Measurements from ENCODE around the gene MBTPS1. TPM values are rescaled to one million over a fixed set of nuclear protein-coding genes. Genes with fewer than 3 reads are reported as not detected.

The MBTPS1 gene
- total RNA-seq, 1 donor from 2014 or later: 54.5 TPM

DNA sequence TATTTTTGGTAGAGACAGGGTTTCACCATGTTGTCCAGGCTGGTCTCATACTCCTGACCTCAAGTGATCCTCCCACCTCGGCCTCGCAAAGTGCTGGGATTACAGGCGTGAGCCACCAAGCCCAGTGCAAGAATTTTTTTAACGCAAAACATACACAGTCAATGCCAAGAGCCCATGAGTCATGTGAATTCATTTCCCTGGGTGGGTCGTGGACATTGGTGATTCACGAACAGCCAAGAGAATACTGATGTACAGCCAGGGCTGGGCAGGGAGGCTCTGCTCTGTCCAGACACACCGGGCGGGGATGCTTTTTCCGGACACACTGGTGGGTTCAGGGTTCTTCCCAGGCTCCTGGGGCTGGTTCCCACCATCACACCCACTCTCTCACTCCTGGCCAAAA, 91.9 kb downstream of the MBTPS1 start:
- Mint-ChIP-seq H3K9me3 (peaks cover 14% of the 10 kb centered on the region), H3K4me1 (ENCODE audit: low read depth) (peaks cover 17% of the 10 kb centered on the region), H3K27ac (no peak overlapping the region), H3K36me3 (ENCODE audit: low read depth) (no peaks in the 10 kb centered on the region), H3K27me3 (ENCODE audit: insufficient read depth) (peaks cover 8% of the 10 kb centered on the region), H3K4me3 (no peak overlapping the region)
- intact Hi-C loops (cut with micrococcal nuclease): no loop called here
- no peak for DNase-seq (ENCODE audit: low spot score)

DNA sequence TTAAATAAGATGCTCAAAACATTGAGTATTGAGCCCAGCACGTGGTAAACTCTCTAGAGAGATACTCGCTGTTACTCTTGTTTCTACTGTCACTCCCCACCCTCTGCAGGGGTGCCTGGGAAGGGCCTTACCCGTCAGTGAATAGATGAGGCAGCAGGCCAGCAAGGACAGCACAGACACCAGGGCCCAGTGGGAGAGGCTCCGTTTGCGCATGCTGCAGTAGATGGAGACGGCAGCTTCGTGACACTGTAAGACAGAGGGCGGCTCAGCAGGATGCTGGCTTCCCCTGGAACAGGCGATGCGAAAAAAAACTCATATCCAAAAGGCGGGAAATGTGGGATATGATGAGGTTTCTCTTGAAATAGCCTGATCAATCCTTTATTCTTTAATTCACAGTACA, 94.1 kb downstream of the MBTPS1 start:
- Mint-ChIP-seq H3K4me3 (no peak overlapping the region), H3K27me3 (ENCODE audit: insufficient read depth) (peaks cover 11% of the 10 kb centered on the region), H3K4me1 (ENCODE audit: low read depth) (peaks cover 1% of the 10 kb centered on the region), H3K27ac (no peak overlapping the region), H3K9me3 (peaks cover 17% of the 10 kb centered on the region), H3K36me3 (ENCODE audit: low read depth) (no peaks in the 10 kb centered on the region)
- intact Hi-C loops (cut with micrococcal nuclease): no loop called here
- no peak for DNase-seq (ENCODE audit: low spot score)

DNA sequence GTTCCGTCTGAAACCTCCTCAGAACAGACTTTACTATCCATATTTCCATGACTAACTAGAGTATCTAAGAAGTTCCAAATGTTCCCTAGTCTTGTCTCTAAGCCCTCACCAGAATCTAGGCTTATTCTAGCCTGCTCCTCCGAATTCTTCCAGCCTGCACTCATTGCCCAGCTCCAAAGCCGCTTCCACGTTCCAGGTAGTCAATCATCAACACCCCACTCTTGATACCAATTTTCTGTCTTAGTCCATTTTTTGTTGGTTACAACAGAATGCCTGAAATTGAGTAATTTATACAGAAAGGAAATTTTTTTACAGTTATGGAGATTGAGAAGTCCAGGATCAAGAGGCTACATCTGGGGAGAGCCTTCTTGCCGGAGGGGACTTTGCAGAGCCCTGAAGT, 95.3 kb downstream of the MBTPS1 start:
- Mint-ChIP-seq H3K9me3 (peaks cover 17% of the 10 kb centered on the region), H3K4me1 (ENCODE audit: low read depth) (no peaks in the 10 kb centered on the region), H3K36me3 (ENCODE audit: low read depth) (no peaks in the 10 kb centered on the region), H3K27me3 (ENCODE audit: insufficient read depth) (peaks cover 11% of the 10 kb centered on the region), H3K27ac (no peak overlapping the region), H3K4me3 (no peak overlapping the region)
- intact Hi-C loops (cut with micrococcal nuclease): no loop called here
- DNase-seq (ENCODE audit: low spot score): no peak

DNA sequence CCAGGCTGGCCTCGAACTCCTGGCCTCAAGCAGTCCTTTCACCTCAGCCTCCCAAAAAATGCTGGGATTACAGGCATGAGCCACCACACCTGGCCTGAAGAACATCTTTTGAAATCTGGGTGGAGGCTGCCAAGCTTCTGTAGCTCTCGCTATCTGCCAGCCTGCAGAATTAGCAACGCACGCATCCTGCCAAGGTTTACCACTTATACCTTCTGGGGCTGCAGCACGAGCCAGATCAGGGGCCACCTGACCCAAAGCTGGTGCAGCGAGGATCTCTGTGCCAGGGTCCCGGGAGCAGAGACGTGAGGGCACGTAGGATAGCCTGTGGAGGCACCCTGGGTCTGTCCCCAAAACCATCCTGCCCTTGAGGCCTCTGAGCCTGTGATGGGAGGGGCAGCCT, 96.4 kb downstream of the MBTPS1 start:
- no peaks in the 10 kb centered on the region for H3K36me3 Mint-ChIP-seq (ENCODE audit: low read depth)
- H3K4me3 Mint-ChIP-seq: no peak overlapping the region
- H3K4me1 Mint-ChIP-seq (ENCODE audit: low read depth): no peaks in the 10 kb centered on the region
- H3K27me3 Mint-ChIP-seq (ENCODE audit: insufficient read depth): peaks cover 11% of the 10 kb centered on the region
- no peak for DNase-seq (ENCODE audit: low spot score)
- intact Hi-C loops (cut with micrococcal nuclease): no loop called here
- H3K9me3 Mint-ChIP-seq: peaks cover 17% of the 10 kb centered on the region
- no peak overlapping the region for H3K27ac Mint-ChIP-seq

DNA sequence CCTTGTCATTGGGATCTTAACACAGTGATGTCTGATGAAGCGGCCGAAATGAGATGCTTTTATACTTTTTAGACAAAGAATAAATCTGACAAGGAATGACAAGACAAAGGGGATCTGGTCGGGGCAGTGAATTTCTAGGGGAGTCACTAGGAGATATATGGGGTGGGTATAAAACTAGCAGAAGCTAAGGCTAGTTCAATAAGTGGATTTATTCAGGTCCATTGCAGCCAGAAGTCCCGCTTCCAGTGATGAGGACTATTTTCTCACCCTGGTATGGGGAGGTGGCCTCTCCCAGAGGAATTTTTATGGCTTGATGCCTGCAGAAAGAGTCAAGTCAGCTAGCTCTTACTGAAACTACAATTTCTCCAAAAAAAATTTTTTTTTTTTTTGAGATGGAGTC, 98.0 kb downstream of the MBTPS1 start:
- H3K4me1 Mint-ChIP-seq (ENCODE audit: low read depth): no peaks in the 10 kb centered on the region
- H3K27ac Mint-ChIP-seq: no peak overlapping the region
- intact Hi-C loops (cut with micrococcal nuclease): no loop called here
- peaks cover 11% of the 10 kb centered on the region for H3K27me3 Mint-ChIP-seq (ENCODE audit: insufficient read depth)
- DNase-seq (ENCODE audit: low spot score): no peak
- no peaks in the 10 kb centered on the region for H3K36me3 Mint-ChIP-seq (ENCODE audit: low read depth)
- H3K4me3 Mint-ChIP-seq: no peak overlapping the region
- H3K9me3 Mint-ChIP-seq: peaks cover 17% of the 10 kb centered on the region

DNA sequence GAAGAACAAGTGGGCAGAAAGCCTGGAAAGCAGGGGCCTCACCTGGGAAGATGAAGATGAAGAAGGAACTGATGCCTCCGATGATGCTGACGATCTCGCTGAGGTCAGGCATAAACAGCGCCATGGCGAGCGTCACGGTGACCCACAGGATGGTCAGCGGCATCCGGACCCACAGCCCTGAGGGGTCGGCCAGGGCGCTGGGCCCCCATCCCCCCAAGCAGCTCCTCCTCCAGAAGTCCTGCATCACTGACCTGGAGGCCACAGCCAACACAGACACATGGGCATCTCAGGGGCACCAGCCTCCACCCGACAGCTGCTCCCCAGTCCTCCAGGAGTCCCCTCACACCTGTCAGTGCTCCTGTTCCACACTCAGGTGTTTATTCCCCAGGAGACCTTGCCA, 100.3 kb downstream of the MBTPS1 start:
- peaks cover 11% of the 10 kb centered on the region for H3K9me3 Mint-ChIP-seq
- no peak overlapping the region for H3K4me3 Mint-ChIP-seq
- no peak overlapping the region for H3K27ac Mint-ChIP-seq
- intact Hi-C loops (cut with micrococcal nuclease): no loop called here
- no peaks in the 10 kb centered on the region for H3K36me3 Mint-ChIP-seq (ENCODE audit: low read depth)
- no peak for DNase-seq (ENCODE audit: low spot score)
- peaks cover 6% of the 10 kb centered on the region for H3K27me3 Mint-ChIP-seq (ENCODE audit: insufficient read depth)
- H3K4me1 Mint-ChIP-seq (ENCODE audit: low read depth): no peaks in the 10 kb centered on the region

DNA sequence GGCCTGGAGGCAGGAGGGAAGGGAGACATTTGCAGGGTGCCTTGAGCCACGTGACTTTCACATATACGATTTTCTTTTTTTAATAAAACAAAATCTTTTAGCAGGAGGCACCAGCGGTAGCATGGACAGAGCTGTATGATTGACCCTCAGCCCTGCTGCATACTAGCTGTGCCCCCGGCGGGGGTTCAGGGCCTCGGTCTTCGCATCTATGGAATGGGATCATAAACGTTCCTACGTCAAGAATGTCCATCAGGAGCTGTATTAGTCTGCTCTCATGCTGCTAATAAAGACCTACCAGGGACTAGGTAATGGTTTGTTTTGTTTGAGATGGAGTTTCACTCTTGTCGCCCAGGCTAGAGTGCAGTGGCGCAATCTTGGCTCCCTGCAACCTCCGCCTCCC, 101.3 kb downstream of the MBTPS1 start:
- Mint-ChIP-seq H3K27ac (no peak overlapping the region), H3K27me3 (ENCODE audit: insufficient read depth) (peaks cover 3% of the 10 kb centered on the region)
- intact Hi-C loops (cut with micrococcal nuclease): no loop called here

DNA sequence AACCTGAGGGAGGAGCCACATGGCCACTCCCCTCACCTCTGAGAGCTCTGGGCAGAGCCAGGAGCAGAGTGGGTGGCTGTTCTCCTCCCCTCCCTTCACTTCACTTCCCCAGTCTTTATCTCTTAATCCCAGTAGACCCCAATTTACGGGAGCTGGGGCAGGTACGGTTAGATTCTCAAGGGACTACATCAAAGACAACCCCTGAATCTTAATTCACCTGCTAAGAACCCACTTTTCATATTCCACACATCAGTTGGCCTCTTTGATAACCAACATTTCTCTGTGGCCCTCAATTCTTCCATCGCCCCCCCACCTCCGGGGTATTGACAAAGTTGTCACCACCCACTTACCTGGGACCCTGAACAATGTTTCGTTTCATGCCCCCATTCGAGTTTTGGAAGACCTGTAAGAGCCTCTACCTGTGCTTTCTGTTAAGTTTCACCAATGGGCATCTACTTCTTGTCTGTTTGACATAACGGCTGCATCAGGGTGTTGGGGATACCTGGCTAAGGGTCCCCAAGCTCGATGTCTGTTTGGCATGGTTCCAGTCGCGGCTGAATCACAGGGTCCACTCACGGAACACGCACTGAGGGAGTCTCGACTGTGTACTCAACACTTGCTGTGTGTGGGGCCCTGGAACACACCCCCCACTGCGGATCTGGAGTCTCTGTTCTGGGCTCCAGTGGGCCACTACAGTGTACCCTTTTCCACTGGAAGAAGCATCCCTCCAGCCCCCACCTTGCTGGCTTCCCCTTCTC, 102.0 kb downstream of the MBTPS1 start:
- Mint-ChIP-seq H3K9me3 (peaks cover 3% of the 10 kb centered on the region), H3K4me3 (no peak overlapping the region), H3K4me1 (ENCODE audit: low read depth) (no peaks in the 10 kb centered on the region), H3K27me3 (ENCODE audit: insufficient read depth) (peaks cover 3% of the 10 kb centered on the region), H3K36me3 (ENCODE audit: low read depth) (no peaks in the 10 kb centered on the region), H3K27ac (no peak overlapping the region)
- intact Hi-C loops (cut with micrococcal nuclease): loop anchor here (1.0 kb wide), 1 partner anchor 61 kb away; the partner anchor contains the start of gene OSGIN1
- no peak for DNase-seq (ENCODE audit: low spot score)

More for the DNA sequence above, 101.3 kb downstream of the MBTPS1 start:
- Mint-ChIP-seq H3K9me3 (peaks cover 3% of the 10 kb centered on the region), H3K4me3 (no peak overlapping the region), H3K4me1 (ENCODE audit: low read depth) (no peaks in the 10 kb centered on the region), H3K36me3 (ENCODE audit: low read depth) (no peaks in the 10 kb centered on the region)
- DNase-seq (ENCODE audit: low spot score): no peak

DNA sequence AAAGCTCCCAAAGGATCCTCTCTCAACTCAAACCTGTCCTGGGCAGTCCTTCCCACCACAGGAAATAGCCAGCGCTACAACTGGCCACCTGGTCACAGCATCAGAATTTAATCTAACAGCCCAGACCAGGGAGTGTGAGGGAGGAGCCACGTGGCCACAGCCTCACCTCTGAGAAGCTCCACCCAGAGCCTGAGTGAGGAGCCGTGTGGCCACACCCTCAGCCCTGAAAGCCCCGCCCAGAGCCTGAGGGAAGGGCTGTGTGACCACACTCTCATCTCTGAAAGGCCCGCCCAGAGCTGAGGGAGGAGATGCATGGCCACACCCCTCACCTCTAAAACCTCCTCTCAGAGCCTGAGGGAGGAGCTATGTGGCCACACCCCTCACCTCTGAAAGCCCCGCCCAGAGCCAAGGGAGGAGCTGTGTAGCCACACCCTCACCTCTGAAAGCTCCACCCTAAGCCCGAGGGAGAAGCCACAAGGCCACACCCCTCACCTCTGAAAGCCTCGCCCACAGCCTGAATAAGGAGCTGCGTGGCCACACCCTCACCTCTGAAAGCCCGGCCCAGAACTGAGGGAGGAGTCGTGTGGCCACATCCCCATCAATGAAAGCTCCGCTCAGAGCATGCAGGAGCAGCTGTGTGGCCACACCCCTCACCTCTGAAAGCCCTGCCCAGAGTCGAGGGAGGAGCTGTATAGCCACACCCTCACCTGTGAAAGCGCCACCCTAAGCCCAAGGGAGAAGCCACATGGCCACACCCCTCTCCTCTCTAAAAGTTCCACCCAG, 102.8 kb downstream of the MBTPS1 start:
- no peaks in the 10 kb centered on the region for H3K36me3 Mint-ChIP-seq (ENCODE audit: low read depth)
- no peaks in the 10 kb centered on the region for H3K4me1 Mint-ChIP-seq (ENCODE audit: low read depth)
- H3K9me3 Mint-ChIP-seq: no peaks in the 10 kb centered on the region
- no peak overlapping the region for H3K27ac Mint-ChIP-seq
- DNase-seq (ENCODE audit: low spot score): peak; percentile 47
- intact Hi-C loops (cut with micrococcal nuclease): loop anchor here (1.0 kb wide), 1 partner anchor 61 kb away; the partner anchor contains the start of gene OSGIN1
- H3K27me3 Mint-ChIP-seq (ENCODE audit: insufficient read depth): peaks cover 3% of the 10 kb centered on the region
- H3K4me3 Mint-ChIP-seq: no peak overlapping the region

DNA sequence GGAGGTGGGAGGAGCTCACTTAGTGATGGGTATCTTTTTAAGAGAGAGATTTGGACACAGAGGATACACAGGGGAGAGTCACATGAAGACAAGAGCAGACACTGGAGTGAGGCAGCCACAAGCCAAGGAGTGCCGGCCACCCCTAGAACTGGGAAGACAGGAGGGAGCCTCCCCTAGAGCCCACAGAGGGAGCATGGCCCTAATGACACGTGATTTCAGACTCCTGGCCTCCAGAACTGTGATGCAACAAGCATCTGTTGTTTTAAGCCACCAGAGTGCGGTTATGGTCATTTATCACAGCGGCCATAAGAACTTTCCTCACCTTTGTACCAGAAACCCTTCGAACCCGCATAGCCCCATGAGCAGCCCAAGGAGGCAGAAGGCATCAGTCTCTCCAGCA, 107.5 kb downstream of the MBTPS1 start:
- peaks cover 4% of the 10 kb centered on the region for H3K27me3 Mint-ChIP-seq (ENCODE audit: insufficient read depth)
- no peak overlapping the region for H3K27ac Mint-ChIP-seq
- DNase-seq (ENCODE audit: low spot score): no peak
- no peak overlapping the region for H3K4me3 Mint-ChIP-seq
- intact Hi-C loops (cut with micrococcal nuclease): no loop called here
- no peaks in the 10 kb centered on the region for H3K36me3 Mint-ChIP-seq (ENCODE audit: low read depth)
- no peaks in the 10 kb centered on the region for H3K4me1 Mint-ChIP-seq (ENCODE audit: low read depth)
- H3K9me3 Mint-ChIP-seq: no peaks in the 10 kb centered on the region

DNA sequence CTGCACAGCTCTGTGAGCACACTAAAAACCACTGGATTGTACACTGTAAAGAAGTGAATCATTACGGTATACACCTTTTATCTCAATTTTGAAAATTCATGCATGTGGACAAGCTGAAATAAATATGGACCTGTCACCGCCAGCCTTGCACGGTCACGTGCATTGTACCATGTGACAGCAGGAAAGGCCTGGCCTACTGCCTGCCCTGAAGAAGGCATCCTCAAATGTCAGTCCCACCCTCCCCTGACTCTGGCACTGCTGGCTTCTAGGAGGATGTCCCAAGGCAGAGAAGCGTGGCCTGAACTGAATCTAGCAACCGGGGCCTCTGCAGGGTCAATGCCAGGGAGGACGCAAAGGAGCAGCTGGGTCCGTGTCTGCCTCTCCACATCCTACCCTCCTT, 108.8 kb downstream of the MBTPS1 start:
- no peak overlapping the region for H3K27ac Mint-ChIP-seq
- intact Hi-C loops (cut with micrococcal nuclease): no loop called here
- H3K27me3 Mint-ChIP-seq (ENCODE audit: insufficient read depth): peaks cover 4% of the 10 kb centered on the region
- H3K36me3 Mint-ChIP-seq (ENCODE audit: low read depth): no peaks in the 10 kb centered on the region
- H3K9me3 Mint-ChIP-seq: no peaks in the 10 kb centered on the region
- no peaks in the 10 kb centered on the region for H3K4me1 Mint-ChIP-seq (ENCODE audit: low read depth)
- no peak overlapping the region for H3K4me3 Mint-ChIP-seq
- no peak for DNase-seq (ENCODE audit: low spot score)

DNA sequence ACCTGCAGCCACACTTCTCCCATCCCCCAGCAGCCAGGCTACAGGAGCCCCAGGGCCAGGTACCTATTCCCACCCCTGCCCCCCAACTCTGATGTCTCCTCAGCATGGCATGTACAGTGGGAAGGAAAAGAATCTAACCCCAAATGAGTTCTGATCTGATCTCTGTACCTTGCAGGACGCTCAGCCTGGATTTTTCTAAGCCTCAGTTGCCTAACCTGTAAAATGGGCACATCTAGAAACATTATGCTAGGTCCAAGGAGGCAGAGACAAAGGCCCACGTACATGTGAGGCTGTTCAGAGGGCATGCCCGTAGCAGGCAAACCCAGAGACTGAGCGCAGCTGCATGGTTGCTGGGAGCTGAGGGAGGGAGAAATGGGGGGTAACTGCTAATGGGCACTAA, 109.2 kb downstream of the MBTPS1 start:
- Mint-ChIP-seq H3K36me3 (ENCODE audit: low read depth) (no peaks in the 10 kb centered on the region), H3K9me3 (no peaks in the 10 kb centered on the region), H3K27me3 (ENCODE audit: insufficient read depth) (peaks cover 4% of the 10 kb centered on the region), H3K4me3 (no peak overlapping the region), H3K4me1 (ENCODE audit: low read depth) (no peaks in the 10 kb centered on the region), H3K27ac (no peak overlapping the region)
- no peak for DNase-seq (ENCODE audit: low spot score)
- intact Hi-C loops (cut with micrococcal nuclease): no loop called here

DNA sequence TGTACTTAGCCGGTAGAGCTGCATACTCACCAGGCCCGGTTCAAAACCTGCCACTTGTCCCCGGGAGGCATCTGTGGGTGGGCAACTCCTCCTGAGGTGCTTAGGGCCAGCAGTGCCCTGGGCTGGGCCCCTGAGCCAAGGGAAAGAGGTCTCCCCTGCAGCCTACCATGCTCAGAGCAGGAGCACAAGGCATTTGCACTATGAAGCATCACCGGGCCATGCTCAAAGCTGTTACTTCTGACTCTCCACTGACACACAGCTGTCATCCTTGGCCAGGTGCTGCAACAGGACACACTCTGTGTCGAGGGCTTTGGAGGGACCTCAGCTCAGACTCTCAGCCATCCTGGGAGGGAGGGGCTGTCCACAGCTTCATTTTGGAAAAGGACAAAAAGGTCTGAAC, 111.4 kb downstream of the MBTPS1 start:
- H3K27me3 Mint-ChIP-seq (ENCODE audit: insufficient read depth): peaks cover 4% of the 10 kb centered on the region
- no peaks in the 10 kb centered on the region for H3K4me1 Mint-ChIP-seq (ENCODE audit: low read depth)
- intact Hi-C loops (cut with micrococcal nuclease): no loop called here
- no peak overlapping the region for H3K4me3 Mint-ChIP-seq
- no peaks in the 10 kb centered on the region for H3K9me3 Mint-ChIP-seq
- no peaks in the 10 kb centered on the region for H3K36me3 Mint-ChIP-seq (ENCODE audit: low read depth)
- DNase-seq (ENCODE audit: low spot score): no peak
- no peak overlapping the region for H3K27ac Mint-ChIP-seq

Measured in activated T-helper 1 cell treated with anti-CD3 and anti-CD28 coated beads, Interleukin-12 subunit alpha, Interleukin-12 subunit beta, Interleukin-2, Interleukin-4 antibody, amounts not matched to agents 30 ng/mL and 10 ng/mL and 1 ng/mL, durations not matched to agents 14 hours and 24 hours and 36 hours (primary cell).